Measurements from ENCODE around the gene EIF2A.

The EIF2A gene

DNA sequence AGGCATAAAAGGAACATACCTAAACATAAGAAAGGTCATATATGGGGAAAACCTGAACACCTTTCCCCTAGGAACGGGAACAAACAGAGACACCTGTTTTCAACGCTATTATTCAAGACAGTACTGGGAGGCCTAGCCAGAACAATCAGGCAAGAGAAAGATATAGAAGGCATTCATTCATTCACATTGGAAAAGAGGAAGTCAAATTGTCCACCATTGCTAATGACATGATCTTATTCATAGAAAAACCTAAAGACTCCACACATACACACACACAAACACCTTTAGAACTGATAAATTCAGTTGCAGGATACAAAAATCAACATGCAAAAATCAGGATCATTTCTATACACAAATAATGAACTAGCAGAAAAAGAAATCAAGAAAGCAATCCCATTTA is 36.8 kb upstream of the EIF2A start:
- DNase-seq (ENCODE audit: low spot score) = no peak
- in situ Hi-C loops (cut with MboI; ENCODE audit: low pct_unique_long_range_greater_than_20kb, low sequenced_read_pairs, unreplicated experiment) = loop anchor here (10.0 to 25.0 kb wide), 2 partner anchors 225 to 572 kb away; no protein-coding TSS in a partner anchor
- TF ChIP-seq, protein P1, sequence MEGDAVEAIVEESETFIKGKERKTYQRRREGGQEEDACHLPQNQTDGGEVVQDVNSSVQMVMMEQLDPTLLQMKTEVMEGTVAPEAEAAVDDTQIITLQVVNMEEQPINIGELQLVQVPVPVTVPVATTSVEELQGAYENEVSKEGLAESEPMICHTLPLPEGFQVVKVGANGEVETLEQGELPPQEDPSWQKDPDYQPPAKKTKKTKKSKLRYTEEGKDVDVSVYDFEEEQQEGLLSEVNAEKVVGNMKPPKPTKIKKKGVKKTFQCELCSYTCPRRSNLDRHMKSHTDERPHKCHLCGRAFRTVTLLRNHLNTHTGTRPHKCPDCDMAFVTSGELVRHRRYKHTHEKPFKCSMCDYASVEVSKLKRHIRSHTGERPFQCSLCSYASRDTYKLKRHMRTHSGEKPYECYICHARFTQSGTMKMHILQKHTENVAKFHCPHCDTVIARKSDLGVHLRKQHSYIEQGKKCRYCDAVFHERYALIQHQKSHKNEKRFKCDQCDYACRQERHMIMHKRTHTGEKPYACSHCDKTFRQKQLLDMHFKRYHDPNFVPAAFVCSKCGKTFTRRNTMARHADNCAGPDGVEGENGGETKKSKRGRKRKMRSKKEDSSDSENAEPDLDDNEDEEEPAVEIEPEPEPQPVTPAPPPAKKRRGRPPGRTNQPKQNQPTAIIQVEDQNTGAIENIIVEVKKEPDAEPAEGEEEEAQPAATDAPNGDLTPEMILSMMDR (IDR thresholded peaks at IDR 0.05; ENCODE audit: extremely low read depth, insufficient read depth, missing control alignments) = no peak

DNA sequence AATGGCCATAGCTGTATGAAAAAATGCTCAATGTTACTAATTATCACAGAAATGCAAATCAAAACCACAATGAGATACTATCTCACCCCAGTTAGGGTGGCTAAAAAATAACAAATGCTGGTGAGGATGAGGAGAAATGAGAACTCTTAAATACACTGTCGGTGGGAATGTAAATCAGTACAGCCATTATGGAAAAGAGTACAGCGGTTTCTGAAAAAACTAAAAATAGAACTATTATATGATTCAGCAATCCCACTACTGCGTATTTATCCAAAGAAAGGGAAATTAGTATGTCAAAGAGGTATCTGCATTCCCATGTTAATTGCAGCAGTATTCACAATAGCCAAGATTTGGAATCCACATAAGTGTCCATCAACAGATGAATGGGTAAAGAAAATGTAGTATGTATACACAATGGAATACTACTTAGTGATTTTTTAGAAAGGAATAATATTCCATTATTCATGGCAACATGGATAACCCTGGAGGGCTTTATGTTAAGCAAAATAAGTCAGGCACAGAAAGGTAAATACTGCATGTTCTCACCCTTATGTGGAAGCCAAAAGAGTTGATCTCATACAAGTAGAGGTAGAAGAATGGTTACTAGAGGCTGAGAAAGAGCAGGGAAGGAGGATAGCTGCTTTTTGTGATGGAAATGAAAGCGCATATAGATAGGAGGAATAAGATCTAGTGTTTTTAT is 35.3 kb upstream of the EIF2A start:
- DNase-seq (ENCODE audit: low spot score) = no peak
- TF ChIP-seq, protein P1 (IDR thresholded peaks at IDR 0.05; ENCODE audit: extremely low read depth, insufficient read depth, missing control alignments) = no peak
- in situ Hi-C loops (cut with MboI; ENCODE audit: low pct_unique_long_range_greater_than_20kb, low sequenced_read_pairs, unreplicated experiment) = loop anchor here (25.0 kb wide), 1 partner anchor 574 kb away; no protein-coding TSS in a partner anchor

DNA sequence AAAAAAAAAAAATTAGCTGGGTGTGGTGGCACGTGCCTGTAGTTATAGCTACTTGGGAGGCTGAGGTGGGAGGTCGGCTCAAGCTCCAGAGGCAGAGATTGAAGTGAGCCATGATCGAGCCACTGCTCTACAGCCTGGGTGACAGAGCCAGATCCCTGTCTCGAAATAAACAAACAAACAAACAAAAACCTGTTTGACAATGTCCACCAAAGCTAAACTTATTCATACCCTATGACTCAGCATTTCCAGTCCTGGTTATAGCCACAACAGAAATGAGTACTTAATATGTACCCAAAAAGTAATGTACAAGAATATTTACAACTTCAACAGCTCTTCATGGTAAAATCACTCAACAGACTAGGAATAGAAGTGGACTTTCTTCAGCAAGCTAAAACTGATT is 31.4 kb upstream of the EIF2A start:
- DNase-seq (ENCODE audit: low spot score) = no peak
- in situ Hi-C loops (cut with MboI; ENCODE audit: low pct_unique_long_range_greater_than_20kb, low sequenced_read_pairs, unreplicated experiment) = loop anchor here (25.0 kb wide), 1 partner anchor 578 kb away; no protein-coding TSS in a partner anchor
- TF ChIP-seq, protein P1 (IDR thresholded peaks at IDR 0.05; ENCODE audit: extremely low read depth, insufficient read depth, missing control alignments) = no peak

DNA sequence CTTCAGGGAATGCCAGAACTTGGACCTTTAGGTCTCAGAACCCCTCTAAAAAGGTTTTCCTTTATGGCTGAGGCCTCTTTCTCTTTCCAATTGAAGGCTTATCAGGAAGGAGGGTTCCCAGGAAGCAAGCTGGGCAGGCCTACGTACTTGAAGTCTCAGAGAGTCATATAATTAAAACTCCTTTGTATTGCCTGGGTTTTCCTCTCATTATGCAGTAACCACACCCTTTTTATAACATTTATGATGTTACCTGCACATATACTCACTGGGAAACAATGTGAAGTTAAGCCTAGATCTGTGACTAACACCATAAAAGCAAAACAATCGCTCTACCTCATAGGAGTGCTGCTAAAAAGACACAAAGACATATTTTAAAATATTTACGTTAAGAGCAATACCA is 27.6 kb upstream of the EIF2A start:
- no peak for DNase-seq (ENCODE audit: low spot score)
- in situ Hi-C loops (cut with MboI; ENCODE audit: low pct_unique_long_range_greater_than_20kb, low sequenced_read_pairs, unreplicated experiment) = loop anchor here (25.0 kb wide), 1 partner anchor 582 kb away; no protein-coding TSS in a partner anchor
- TF ChIP-seq, protein P1 (IDR thresholded peaks at IDR 0.05; ENCODE audit: extremely low read depth, insufficient read depth, missing control alignments) = no peak

DNA sequence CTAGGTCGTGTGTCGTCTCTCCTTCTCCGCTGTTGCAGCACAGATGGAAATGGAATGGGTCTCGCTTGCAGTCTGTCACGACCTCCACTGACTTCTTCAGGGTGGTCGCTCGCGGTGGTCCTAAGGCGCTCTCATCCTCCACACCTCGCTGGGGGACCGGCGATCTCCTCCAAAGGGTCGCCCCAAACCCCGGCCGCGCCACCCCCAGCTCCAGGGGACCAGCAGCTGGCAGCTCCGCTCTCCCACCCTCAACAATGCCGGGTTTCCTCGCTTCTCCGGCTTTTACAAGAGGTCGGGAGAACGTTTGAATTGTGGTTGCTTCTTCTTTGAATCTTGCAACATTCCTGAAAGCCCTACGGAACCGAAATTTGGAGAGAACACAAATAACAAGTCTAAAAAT is 26.2 kb upstream of the EIF2A start:
- TF ChIP-seq, protein P1 (IDR thresholded peaks at IDR 0.05; ENCODE audit: extremely low read depth, insufficient read depth, missing control alignments) = no peak
- no peak for DNase-seq (ENCODE audit: low spot score)
- in situ Hi-C loops (cut with MboI; ENCODE audit: low pct_unique_long_range_greater_than_20kb, low sequenced_read_pairs, unreplicated experiment) = loop anchor here (25.0 kb wide), 1 partner anchor 583 kb away; no protein-coding TSS in a partner anchor

DNA sequence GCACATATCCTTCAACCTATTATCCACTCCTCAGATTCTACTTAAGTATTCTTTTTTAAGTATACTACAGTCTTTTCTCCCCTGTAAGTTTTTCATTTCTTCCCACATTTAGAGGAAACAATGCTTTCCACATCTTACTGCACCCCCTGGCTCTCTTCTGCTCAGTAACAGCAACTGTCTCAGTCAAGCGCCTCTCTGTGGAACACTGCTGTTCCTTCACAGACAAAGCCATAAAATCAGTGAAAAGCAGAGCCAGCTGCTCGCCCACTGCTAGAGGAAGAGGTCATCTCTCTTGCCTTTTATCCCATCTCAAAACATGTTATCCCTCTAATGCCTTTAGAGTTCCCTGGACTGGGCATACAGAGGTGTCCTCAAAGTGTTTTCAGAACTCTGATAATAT is 25.1 kb upstream of the EIF2A start:
- no peak for DNase-seq (ENCODE audit: low spot score)
- in situ Hi-C loops (cut with MboI; ENCODE audit: low pct_unique_long_range_greater_than_20kb, low sequenced_read_pairs, unreplicated experiment) = loop anchor here (25.0 kb wide), 1 partner anchor 584 kb away; no protein-coding TSS in a partner anchor
- TF ChIP-seq, protein P1 (IDR thresholded peaks at IDR 0.05; ENCODE audit: extremely low read depth, insufficient read depth, missing control alignments) = no peak
